Mucosa of stomach (tissue), 1 donor: Measurements from ENCODE around the gene TAS2R40.
"Not testable (repeated sequence)": the region's sequence is repeated elsewhere in the genome, so short reads cannot be mapped to it uniquely, and the experiment has no call there.

Source experiments
- H3K27me3 ChIP-seq: one replicate; pipeline ENCODE4 v1.7.0; 2013; ENCODE audit warnings: mild to moderate bottlenecking, low read length; ENCODE audit not compliant: control insufficient read depth, insufficient read depth
- H3K36me3 ChIP-seq: one replicate; pipeline ENCODE4 v1.7.0; 2013; ENCODE audit warnings: low read length; ENCODE audit not compliant: control insufficient read depth, insufficient read depth
- H3K4me1 ChIP-seq: one replicate; pipeline ENCODE4 v1.7.0; 2013; ENCODE audit warnings: mild to moderate bottlenecking, low read length; ENCODE audit not compliant: control insufficient read depth, insufficient read depth
- H3K4me3 ChIP-seq: one replicate; pipeline ENCODE4 v1.7.0; 2013; ENCODE audit warnings: low read length
- H3K9ac ChIP-seq: one replicate; pipeline ENCODE4 v1.7.0; 2013; ENCODE audit warnings: mild to moderate bottlenecking, low read length, moderate library complexity
- H3K9me3 ChIP-seq: one replicate; pipeline ENCODE4 v1.7.0; 2013; ENCODE audit warnings: mild to moderate bottlenecking, low read length, moderate library complexity; ENCODE audit not compliant: control insufficient read depth
- donor health status: Pancreatic carcinoma.

Gene TAS2R40

GRCh38 chr7:143221737-143222136, at the start of gene TAS2R40:
Gene TAS2R40 (plus strand): TSS chr7:143222037. CDS start chr7:143222079, 42 bp downstream.
- H3K4me1 ChIP-seq, result no peaks in the 10 kb centered on the region
- H3K4me3 ChIP-seq, result no peak within 1 kb of the TSS
- no peaks in the 10 kb centered on the region for H3K36me3 ChIP-seq
- H3K27me3 ChIP-seq, result peaks cover 14% of the 10 kb centered on the region
- no peak within 1 kb of the TSS for H3K9ac ChIP-seq
- no peaks in the 10 kb centered on the region for H3K9me3 ChIP-seq

DNA sequence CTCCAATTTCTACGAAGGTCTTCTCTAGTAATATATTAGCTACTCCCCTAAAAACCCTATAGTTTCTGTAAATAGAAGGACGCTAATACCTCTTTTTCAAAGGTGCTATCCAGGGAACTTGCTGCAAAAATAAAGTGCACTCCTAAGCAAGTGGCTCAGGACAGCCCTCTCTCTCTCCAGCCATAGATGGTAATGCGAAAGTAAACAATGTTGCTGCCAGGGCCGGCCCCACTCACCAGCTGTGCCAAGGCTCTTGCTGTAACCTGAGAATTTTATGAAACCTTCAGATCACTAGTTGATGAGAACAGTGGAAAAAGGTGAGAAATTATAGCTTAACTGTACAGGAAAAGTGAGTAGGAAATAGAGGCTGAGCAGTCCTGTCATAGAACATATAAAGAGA, 49.5 kb upstream of the TAS2R40 start:
- Histone ChIP-seq H3K27me3 (no peaks in the 10 kb centered on the region), H3K4me3 (no peak overlapping the region), H3K9ac (no peak overlapping the region), H3K36me3 (no peaks in the 10 kb centered on the region), H3K4me1 (no peaks in the 10 kb centered on the region), H3K9me3 (no peaks in the 10 kb centered on the region)

DNA sequence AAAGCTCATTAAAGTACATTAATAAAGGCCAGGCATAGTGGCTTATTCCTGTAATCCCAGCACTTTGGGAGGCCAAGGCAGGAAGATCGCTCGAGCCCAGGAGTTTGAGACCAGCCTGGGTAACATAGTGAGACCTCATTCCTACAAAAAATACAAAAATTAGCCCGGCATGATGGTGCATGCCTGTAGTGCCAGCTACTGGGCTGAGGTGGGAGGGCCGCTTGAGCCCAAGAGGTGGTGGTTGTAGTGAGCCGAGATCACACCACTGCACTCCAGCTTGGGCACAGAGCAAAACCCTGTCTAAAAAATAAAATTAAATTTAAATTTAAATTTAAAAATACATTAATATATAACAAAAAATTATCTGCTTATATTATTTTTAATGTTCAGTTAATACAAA, 45.7 kb upstream of the TAS2R40 start:
- Histone ChIP-seq H3K9me3 (no peaks in the 10 kb centered on the region), H3K4me1 (no peaks in the 10 kb centered on the region), H3K36me3 (no peaks in the 10 kb centered on the region), H3K27me3 (no peaks in the 10 kb centered on the region), H3K9ac (no peak overlapping the region), H3K4me3 (no peak overlapping the region)

DNA sequence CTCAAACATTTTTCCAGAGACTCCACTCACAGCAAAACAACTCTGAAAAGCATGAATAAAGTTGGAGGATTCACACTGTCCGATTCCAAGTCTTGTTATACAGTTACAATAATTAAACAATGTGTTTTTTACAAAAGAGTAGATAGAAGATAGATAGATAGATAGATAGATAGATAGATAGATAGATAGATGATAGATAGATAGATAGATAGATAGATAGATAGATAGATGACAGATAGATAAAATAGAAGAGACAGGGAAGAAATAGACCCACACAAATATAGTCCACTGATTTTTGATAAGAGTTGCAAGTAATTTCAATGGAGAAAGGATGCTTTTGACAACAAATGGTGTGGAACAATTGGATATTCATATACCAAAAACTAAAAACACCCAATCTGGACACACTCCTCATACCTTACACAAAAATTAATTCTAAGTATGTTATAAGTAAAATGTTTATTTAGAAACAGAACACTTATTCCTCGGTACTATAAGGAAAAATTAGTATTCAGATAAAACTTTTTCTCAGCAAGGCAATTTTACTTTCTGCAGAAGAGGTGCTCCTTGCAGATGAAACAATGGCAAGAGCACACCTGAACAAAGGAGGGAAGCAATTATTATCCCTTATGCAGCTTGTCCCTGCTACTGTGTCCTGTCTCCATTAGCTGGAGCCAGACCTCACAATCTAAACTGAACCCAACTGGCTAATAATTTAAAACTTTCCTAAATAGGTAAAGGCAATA, 44.3 kb upstream of the TAS2R40 start:
- no peaks in the 10 kb centered on the region for H3K9me3 ChIP-seq
- no peaks in the 10 kb centered on the region for H3K4me1 ChIP-seq
- H3K27me3 ChIP-seq, result no peaks in the 10 kb centered on the region
- H3K9ac ChIP-seq, result no peak overlapping the region
- no peaks in the 10 kb centered on the region for H3K36me3 ChIP-seq
- no peak overlapping the region for H3K4me3 ChIP-seq

DNA sequence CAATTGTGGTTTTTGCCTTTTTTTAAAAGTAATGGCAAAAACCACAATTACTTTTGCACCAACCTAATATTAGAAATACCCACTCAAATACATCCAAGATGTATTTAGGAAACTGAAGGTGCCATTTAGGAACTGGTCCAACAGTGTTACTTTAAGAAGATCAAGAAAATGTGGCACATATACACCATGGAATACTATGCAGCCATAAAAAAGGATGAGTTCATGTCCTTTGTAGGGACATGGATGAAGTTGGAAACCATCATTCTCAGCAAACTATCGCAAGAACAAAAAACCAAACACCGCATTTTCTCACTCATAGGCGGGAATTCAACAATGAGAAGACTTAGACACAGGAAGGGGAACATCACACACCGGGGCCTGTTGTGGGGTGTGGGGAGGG, 41.1 kb upstream of the TAS2R40 start:
- not testable (repeated sequence) for H3K9ac ChIP-seq, H3K4me1 ChIP-seq, H3K9me3 ChIP-seq, H3K36me3 ChIP-seq, H3K27me3 ChIP-seq, H3K4me3 ChIP-seq

- no peak overlapping the region for H3K9ac ChIP-seq
- no peaks in the 10 kb centered on the region for H3K9me3 ChIP-seq
- no peaks in the 10 kb centered on the region for H3K4me1 ChIP-seq
- H3K36me3 ChIP-seq, result no peaks in the 10 kb centered on the region
- no peak overlapping the region for H3K4me3 ChIP-seq
- H3K27me3 ChIP-seq, result no peaks in the 10 kb centered on the region
Observed at GRCh38 chr7:143181349-143181748, 40.5 kb upstream of the TAS2R40 start.

- Histone ChIP-seq H3K36me3 (no peaks in the 10 kb centered on the region), H3K4me1 (no peaks in the 10 kb centered on the region), H3K4me3 (no peak within 1 kb of the TSS), H3K9me3 (no peaks in the 10 kb centered on the region), H3K9ac (no peak within 1 kb of the TSS), H3K27me3 (no peaks in the 10 kb centered on the region)
Observed at GRCh38 chr7:143183024-143183423, 38.8 kb upstream of the TAS2R40 start, which contains the start of gene TAS2R39. Gene TAS2R39 (plus strand): TSS chr7:143183419. CDS start chr7:143183419, 0 bp downstream.

GRCh38 chr7:143185551-143185950, 36.3 kb upstream of the TAS2R40 start:
- Histone ChIP-seq H3K4me3 (no peak overlapping the region), H3K27me3 (no peaks in the 10 kb centered on the region), H3K9ac (no peak overlapping the region), H3K9me3 (no peaks in the 10 kb centered on the region), H3K36me3 (no peaks in the 10 kb centered on the region), H3K4me1 (no peaks in the 10 kb centered on the region)

- Histone ChIP-seq H3K4me3 (no peak overlapping the region), H3K9ac (no peak overlapping the region), H3K27me3 (no peaks in the 10 kb centered on the region), H3K36me3 (no peaks in the 10 kb centered on the region), H3K4me1 (no peaks in the 10 kb centered on the region), H3K9me3 (no peaks in the 10 kb centered on the region)
Observed at GRCh38 chr7:143188994-143189393, 32.8 kb upstream of the TAS2R40 start.

- H3K4me1 ChIP-seq, result no peaks in the 10 kb centered on the region
- H3K4me3 ChIP-seq, result no peak overlapping the region
- no peaks in the 10 kb centered on the region for H3K9me3 ChIP-seq
- H3K9ac ChIP-seq, result no peak overlapping the region
- no peaks in the 10 kb centered on the region for H3K36me3 ChIP-seq
- no peaks in the 10 kb centered on the region for H3K27me3 ChIP-seq
Observed at GRCh38 chr7:143193880-143194279, 28.0 kb upstream of the TAS2R40 start.

GRCh38 chr7:143199040-143199439, 22.8 kb upstream of the TAS2R40 start:
- no peaks in the 10 kb centered on the region for H3K36me3 ChIP-seq
- no peaks in the 10 kb centered on the region for H3K9me3 ChIP-seq
- no peak overlapping the region for H3K4me3 ChIP-seq
- H3K4me1 ChIP-seq, result no peaks in the 10 kb centered on the region
- H3K9ac ChIP-seq, result no peak overlapping the region
- H3K27me3 ChIP-seq, result no peaks in the 10 kb centered on the region

DNA sequence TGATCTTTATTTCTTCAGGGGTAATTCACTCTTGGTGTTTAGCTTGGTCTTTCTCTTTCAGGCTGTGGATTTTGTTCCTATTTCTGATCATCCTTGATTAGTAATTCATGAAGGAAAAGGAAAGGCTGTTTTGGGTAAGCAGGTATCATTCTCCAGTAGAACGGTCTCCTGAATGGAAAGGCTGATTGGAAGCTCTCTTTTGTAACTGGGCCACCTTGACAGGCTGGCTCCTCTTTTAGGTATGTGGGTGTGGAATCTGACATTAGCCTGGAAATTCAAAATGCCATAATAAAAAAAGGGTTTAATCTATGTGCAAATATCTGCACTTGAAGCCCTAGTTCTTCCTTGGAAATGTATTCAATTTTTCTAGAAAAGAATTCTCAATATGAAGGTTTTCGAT, 19.7 kb upstream of the TAS2R40 start:
- Histone ChIP-seq H3K9me3 (no peaks in the 10 kb centered on the region), H3K4me1 (no peaks in the 10 kb centered on the region), H3K9ac (no peak overlapping the region), H3K27me3 (no peaks in the 10 kb centered on the region), H3K36me3 (no peaks in the 10 kb centered on the region), H3K4me3 (no peak overlapping the region)

DNA sequence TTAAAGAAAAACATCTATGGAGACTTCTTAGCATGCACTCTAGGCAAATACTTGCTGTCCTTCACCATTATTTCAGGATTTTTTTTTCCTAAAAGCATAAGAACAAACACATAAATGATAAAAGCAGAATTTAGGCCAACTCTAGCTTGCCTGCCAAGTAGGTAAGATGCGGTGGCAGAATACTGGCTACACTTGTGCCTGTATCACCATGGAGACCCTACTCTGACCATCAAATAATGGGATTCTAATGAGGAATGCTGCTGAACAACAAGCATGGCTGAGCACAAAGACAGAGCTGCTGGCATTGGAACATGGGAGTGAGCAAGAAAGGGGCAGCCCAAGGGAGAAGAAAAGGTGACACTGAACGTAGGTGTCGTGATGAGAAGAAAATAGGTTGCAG, 18.5 kb upstream of the TAS2R40 start:
- no peaks in the 10 kb centered on the region for H3K9me3 ChIP-seq
- no peaks in the 10 kb centered on the region for H3K36me3 ChIP-seq
- no peak overlapping the region for H3K9ac ChIP-seq
- no peaks in the 10 kb centered on the region for H3K4me1 ChIP-seq
- no peak overlapping the region for H3K4me3 ChIP-seq
- H3K27me3 ChIP-seq, result no peaks in the 10 kb centered on the region
